ENCODE results near the gene CELSR1. TPM values are rescaled to one million over a fixed set of nuclear protein-coding genes. Genes with fewer than 3 reads are reported as not detected.

The CELSR1 gene
- total RNA-seq, 2 experiments from 2014 or later, result 1.0 to 1.1 TPM

- H3K9me3 Mint-ChIP-seq, result no peaks in the 10 kb centered on the region
- no peak for ATAC-seq (ENCODE audit: poor library complexity)
- intact Hi-C loops (cut with DNase I, micrococcal nuclease), result no loop called here
- Histone ChIP-seq H3K4me1 (ENCODE audit: insufficient read depth, low read length) (no peaks in the 10 kb centered on the region), H3K36me3 (ENCODE audit: insufficient read depth, low read length) (no peaks in the 10 kb centered on the region), H3K9me3 (ENCODE audit: control insufficient read depth in 1 of 2, insufficient read depth in 1 of 2, low read length in 2 of 2) (peaks cover 0 to 5% of the 10 kb centered on the region in 2 experiments), H3K27ac (ENCODE audit: low read depth in 1 of 2, low read length in 2 of 2) (no peak overlapping the region), H3K4me3 (ENCODE audit: low read length) (no peak overlapping the region), H3K27me3 (ENCODE audit: control insufficient read depth in 1 of 2, insufficient read depth in 2 of 2, low read length in 2 of 2) (no peaks in the 10 kb centered on the region)
- peaks cover 6% of the 10 kb centered on the region for H3K27me3 Mint-ChIP-seq
- no peak overlapping the region for H3K4me3 Mint-ChIP-seq
- no peaks in the 10 kb centered on the region for H3K36me3 Mint-ChIP-seq (ENCODE audit: low read depth)
- ChIA-PET POLR2A (no interaction called here), CTCF (no interaction called here)
- no peak for DNase-seq
- no peaks in the 10 kb centered on the region for H3K4me1 Mint-ChIP-seq (ENCODE audit: low read depth)
- H3K27ac Mint-ChIP-seq, result no peak overlapping the region
- no peak for TF ChIP-seq CTCF (IDR thresholded peaks at IDR 0.05)
Measured at GRCh38 chr22:46453006-46453828, 84.2 kb downstream of the CELSR1 start.

- ChIA-PET POLR2A (no interaction called here), CTCF (no interaction called here)
- no peaks in the 10 kb centered on the region for H3K27me3 Mint-ChIP-seq
- H3K9me3 ChIP-seq (ENCODE audit: control insufficient read depth in 1 of 2, insufficient read depth in 1 of 2, low read length in 2 of 2), result peaks cover 0 to 5% of the 10 kb centered on the region in 2 experiments
- no peaks in the 10 kb centered on the region for H3K36me3 Mint-ChIP-seq (ENCODE audit: low read depth)
- H3K9me3 Mint-ChIP-seq, result no peaks in the 10 kb centered on the region
- H3K27ac Mint-ChIP-seq, result no peak overlapping the region
- peaks cover 0 to 3% of the 10 kb centered on the region in 2 experiments for H3K27me3 ChIP-seq (ENCODE audit: control insufficient read depth in 1 of 2, insufficient read depth in 2 of 2, low read length in 2 of 2)
- no peak overlapping the region for H3K27ac ChIP-seq (ENCODE audit: low read depth in 1 of 2, low read length in 2 of 2)
- no peak for TF ChIP-seq CTCF (IDR thresholded peaks at IDR 0.05)
- ATAC-seq (ENCODE audit: poor library complexity) (no peak), DNase-seq (no peak)
- intact Hi-C loops (cut with DNase I, micrococcal nuclease), result no loop called here
- H3K4me1 ChIP-seq (ENCODE audit: insufficient read depth, low read length), result no peaks in the 10 kb centered on the region
- no peak overlapping the region for H3K4me3 ChIP-seq (ENCODE audit: low read length)
- no peaks in the 10 kb centered on the region for H3K36me3 ChIP-seq (ENCODE audit: insufficient read depth, low read length)
- H3K4me1 Mint-ChIP-seq (ENCODE audit: low read depth), result no peaks in the 10 kb centered on the region
- H3K4me3 Mint-ChIP-seq, result no peak overlapping the region
Measured at GRCh38 chr22:46452195-46453005, 85.0 kb downstream of the CELSR1 start.

DNA sequence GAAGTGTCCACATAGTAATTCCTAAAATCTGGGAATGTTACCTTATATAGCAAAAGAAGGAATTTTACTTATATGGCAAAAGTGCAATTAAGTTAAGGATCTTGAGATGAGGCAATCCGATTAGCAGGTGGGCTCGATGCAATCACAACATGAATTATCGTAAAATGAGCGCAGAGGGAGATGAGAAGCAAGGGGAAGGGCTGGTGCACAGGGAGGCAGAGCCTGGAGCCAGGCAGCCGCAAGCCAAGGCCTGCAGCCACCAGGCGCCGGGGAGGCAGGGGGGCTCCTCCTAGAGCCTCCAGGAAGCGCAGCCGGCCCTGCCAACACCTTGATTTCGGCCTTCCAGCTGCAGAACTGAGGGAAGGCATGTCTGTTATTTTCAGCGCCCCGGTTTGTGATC, 85.7 kb downstream of the CELSR1 start:
- Mint-ChIP-seq H3K36me3 (ENCODE audit: low read depth) (no peaks in the 10 kb centered on the region), H3K27ac (no peak overlapping the region), H3K27me3 (no peaks in the 10 kb centered on the region), H3K9me3 (no peaks in the 10 kb centered on the region), H3K4me1 (ENCODE audit: low read depth) (no peaks in the 10 kb centered on the region), H3K4me3 (no peak overlapping the region)
- H3K4me1 ChIP-seq (ENCODE audit: insufficient read depth, low read length), result no peaks in the 10 kb centered on the region
- no peak for TF ChIP-seq CTCF (IDR thresholded peaks at IDR 0.05)
- H3K36me3 ChIP-seq (ENCODE audit: insufficient read depth, low read length), result no peaks in the 10 kb centered on the region
- ATAC-seq (ENCODE audit: poor library complexity) (no peak), DNase-seq (no peak)
- H3K9me3 ChIP-seq (ENCODE audit: control insufficient read depth in 1 of 2, insufficient read depth in 1 of 2, low read length in 2 of 2), result peaks cover 0 to 5% of the 10 kb centered on the region in 2 experiments
- no peak overlapping the region for H3K27ac ChIP-seq (ENCODE audit: low read depth in 1 of 2, low read length in 2 of 2)
- ChIA-PET CTCF (no interaction called here), POLR2A (no interaction called here)
- intact Hi-C loops (cut with DNase I, micrococcal nuclease), result no loop called here
- H3K27me3 ChIP-seq (ENCODE audit: control insufficient read depth in 1 of 2, insufficient read depth in 2 of 2, low read length in 2 of 2), result peaks cover 0 to 3% of the 10 kb centered on the region in 2 experiments
- no peak overlapping the region for H3K4me3 ChIP-seq (ENCODE audit: low read length)

Data from CD4-positive, alpha-beta T cell (primary cell).